ENCODE data around the gene LRMDA.

Gene LRMDA

GRCh38 chr10:75438275-75438674 is 6.9 kb downstream of the LRMDA start (continued):
- no peak for TF ChIP-seq PRDM6 (tag by site-specific recombination; IDR thresholded peaks at IDR 0.05)
- TF ChIP-seq ZSCAN30 (tag by site-specific recombination; IDR thresholded peaks at IDR 0.05): no peak

- H3K4me1 ChIP-seq (ENCODE audit: control insufficient read depth, insufficient read depth, low read length): no peaks in the 10 kb centered on the region
- H3K36me3 ChIP-seq (ENCODE audit: control insufficient read depth in 2 of 2, insufficient read depth in 1 of 2, low read length in 2 of 2): no peaks in the 10 kb centered on the region
- TF ChIP-seq ZNF221 (tag by site-specific recombination; IDR thresholded peaks at IDR 0.05; ENCODE audit: borderline replicate concordance) (no peak), SP7 (tag by site-specific recombination; IDR thresholded peaks at IDR 0.05) (no peak), TCF7L2 (IDR thresholded peaks at IDR 0.05; ENCODE audit: borderline replicate concordance, low read depth, low read length) (no peak), ZNF629 (tag by site-specific recombination; IDR thresholded peaks at IDR 0.05) (no peak), ATF2 (tag by site-specific recombination; IDR thresholded peaks at IDR 0.05; ENCODE audit: low read depth) (no peak), KLF16 (tag by site-specific recombination; IDR thresholded peaks at IDR 0.05) (no peak), ZIC2 (tag by site-specific recombination; IDR thresholded peaks at IDR 0.05) (no peak), ZNF366 (tag by site-specific recombination; conservative IDR thresholded peaks at IDR 0.05) (no peak)
- CTCF ChIA-PET: no interaction called here
- POLR2A ChIA-PET: no interaction called here
- no peak overlapping the region for H3K4me3 ChIP-seq (ENCODE audit: low read depth, low read length)
- no peaks in the 10 kb centered on the region for H3K9me3 ChIP-seq (ENCODE audit: control insufficient read depth, insufficient read depth, low read depth, low read length)
- no peak overlapping the region for H3K27ac ChIP-seq (ENCODE audit: extremely low read depth, low read depth, low read length)
These were observed 8.4 kb downstream of the LRMDA start for GRCh38 chr10:75439811-75440210.

GRCh38 chr10:75440271-75440793 is 8.9 kb downstream of the LRMDA start:
- POLR2A ChIA-PET: no interaction called here
- CTCF ChIA-PET: no interaction called here

GRCh38 chr10:75441196-75441595 is 9.8 kb downstream of the LRMDA start:
- Histone ChIP-seq H3K36me3 (ENCODE audit: control insufficient read depth in 2 of 2, insufficient read depth in 1 of 2, low read length in 2 of 2) (no peaks in the 10 kb centered on the region), H3K9me3 (ENCODE audit: control insufficient read depth, insufficient read depth, low read depth, low read length) (no peaks in the 10 kb centered on the region), H3K4me3 (ENCODE audit: low read depth, low read length) (no peak overlapping the region), H3K4me1 (ENCODE audit: control insufficient read depth, insufficient read depth, low read length) (no peaks in the 10 kb centered on the region), H3K27ac (ENCODE audit: extremely low read depth, low read depth, low read length) (no peak overlapping the region)
- TF ChIP-seq ZNF530 (tag by site-specific recombination; IDR thresholded peaks at IDR 0.05; ENCODE audit: low read depth) (no peak), FEZF1 (tag by site-specific recombination; IDR thresholded peaks at IDR 0.05) (no peak), ZNF138 (tag by site-specific recombination; IDR thresholded peaks at IDR 0.05; ENCODE audit: borderline replicate concordance) (no peak), ZNF610 (tag by site-specific recombination; IDR thresholded peaks at IDR 0.05; ENCODE audit: borderline replicate concordance) (no peak), ZNF501 (tag by site-specific recombination; IDR thresholded peaks at IDR 0.05) (no peak), ZNF311 (tag by site-specific recombination; IDR thresholded peaks at IDR 0.05; ENCODE audit: borderline replicate concordance) (no peak), ZNF394 (tag by site-specific recombination; IDR thresholded peaks at IDR 0.05; ENCODE audit: borderline replicate concordance) (no peak), ZFP3 (tag by site-specific recombination; IDR thresholded peaks at IDR 0.05; ENCODE audit: low read depth) (no peak), ZNF768 (tag by site-specific recombination; IDR thresholded peaks at IDR 0.05) (no peak)
- ChIA-PET POLR2A (no interaction called here), CTCF (no interaction called here)

More at GRCh38 chr10:75440271-75440793, 8.9 kb downstream of the LRMDA start:
- Histone ChIP-seq H3K27ac (ENCODE audit: extremely low read depth, low read depth, low read length) (no peak overlapping the region), H3K9me3 (ENCODE audit: control insufficient read depth, insufficient read depth, low read depth, low read length) (no peaks in the 10 kb centered on the region), H3K4me1 (ENCODE audit: control insufficient read depth, insufficient read depth, low read length) (no peaks in the 10 kb centered on the region), H3K36me3 (ENCODE audit: control insufficient read depth in 2 of 2, insufficient read depth in 1 of 2, low read length in 2 of 2) (no peaks in the 10 kb centered on the region), H3K4me3 (ENCODE audit: low read depth, low read length) (no peak overlapping the region)
- TF ChIP-seq OVOL3 (tag by site-specific recombination; IDR thresholded peaks at IDR 0.05): no peak
- TF ChIP-seq ZNF302 (tag by site-specific recombination; IDR thresholded peaks at IDR 0.05; ENCODE audit: low read depth): no peak
- no peak for TF ChIP-seq HOXA7 (CRISPR knock-in tag; IDR thresholded peaks at IDR 0.05; ENCODE audit: borderline replicate concordance)
- TF ChIP-seq ZNF174 (tag by site-specific recombination; IDR thresholded peaks at IDR 0.05): no peak
- TF ChIP-seq ZNF10 (tag by site-specific recombination; IDR thresholded peaks at IDR 0.05): no peak
- TF ChIP-seq ZNF571 (tag by site-specific recombination; IDR thresholded peaks at IDR 0.05): no peak
- TF ChIP-seq ZNF366 (tag by site-specific recombination; conservative IDR thresholded peaks at IDR 0.05): no peak
- no peak for TF ChIP-seq ZBTB7A (tag by site-specific recombination; IDR thresholded peaks at IDR 0.05; ENCODE audit: low read depth)
- TF ChIP-seq SP3 (tag by site-specific recombination; IDR thresholded peaks at IDR 0.05): no peak
- TF ChIP-seq ZNF692 (tag by site-specific recombination; IDR thresholded peaks at IDR 0.05): no peak
- TF ChIP-seq ZEB2 (tag by site-specific recombination; IDR thresholded peaks at IDR 0.05): no peak
- TF ChIP-seq FEZF1 (tag by site-specific recombination; IDR thresholded peaks at IDR 0.05): no peak
